GM18526 (cell line): ENCODE data around the gene TAGLN.

ENCODE experiments used
- POLR2A ChIP-seq: IDR thresholded peaks from 3 replicates; pipeline ENCODE4 v1.6.1; 2011; ENCODE audit not compliant: insufficient read length; ENCODE audit errors: extremely low read depth

Gene TAGLN

DNA sequence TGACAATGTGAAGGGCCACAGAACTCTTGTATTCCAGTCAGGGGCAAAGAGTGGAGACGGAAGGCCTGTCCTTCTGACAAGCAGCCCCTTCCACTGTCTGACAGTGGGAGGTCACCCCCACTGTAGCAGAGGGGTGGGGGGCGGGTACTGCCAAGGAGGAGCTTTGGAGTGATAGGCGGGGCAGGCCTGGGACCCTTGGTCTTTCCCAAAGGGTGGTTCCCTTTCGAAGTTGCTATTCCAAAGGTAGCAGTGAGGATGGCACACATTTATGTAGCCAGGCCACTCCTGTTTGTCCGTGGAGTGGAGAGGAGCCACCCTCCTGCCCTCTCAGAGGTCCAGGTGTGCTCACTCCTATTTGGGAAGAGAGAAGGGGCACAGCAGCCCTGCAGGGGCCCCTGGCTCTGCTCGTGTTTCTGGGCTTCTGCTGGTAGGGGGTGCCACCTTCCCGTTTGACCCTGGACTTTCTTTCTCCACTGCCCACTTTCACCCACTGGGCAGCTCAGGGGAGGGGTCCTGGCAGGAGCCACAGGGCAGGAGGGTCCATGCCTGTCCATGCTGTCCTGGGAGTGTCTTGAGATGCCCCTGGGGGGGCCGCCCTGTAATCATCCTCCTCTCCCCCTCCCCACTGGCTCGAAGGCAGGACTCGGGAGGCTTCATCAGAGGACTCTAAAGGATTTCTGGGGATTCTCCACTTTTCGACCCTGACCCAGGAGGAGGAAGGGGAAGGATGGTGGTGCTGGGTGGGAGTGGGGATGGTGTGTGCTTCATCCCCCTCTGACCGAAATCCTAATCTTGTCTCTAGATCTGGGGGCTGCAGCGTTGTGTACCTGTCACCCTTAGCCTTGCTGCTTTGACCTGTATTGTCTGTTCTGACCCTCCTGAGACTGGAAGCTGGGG, 994 bp downstream of the TAGLN start:
- TF ChIP-seq POLR2A, result no peak

DNA sequence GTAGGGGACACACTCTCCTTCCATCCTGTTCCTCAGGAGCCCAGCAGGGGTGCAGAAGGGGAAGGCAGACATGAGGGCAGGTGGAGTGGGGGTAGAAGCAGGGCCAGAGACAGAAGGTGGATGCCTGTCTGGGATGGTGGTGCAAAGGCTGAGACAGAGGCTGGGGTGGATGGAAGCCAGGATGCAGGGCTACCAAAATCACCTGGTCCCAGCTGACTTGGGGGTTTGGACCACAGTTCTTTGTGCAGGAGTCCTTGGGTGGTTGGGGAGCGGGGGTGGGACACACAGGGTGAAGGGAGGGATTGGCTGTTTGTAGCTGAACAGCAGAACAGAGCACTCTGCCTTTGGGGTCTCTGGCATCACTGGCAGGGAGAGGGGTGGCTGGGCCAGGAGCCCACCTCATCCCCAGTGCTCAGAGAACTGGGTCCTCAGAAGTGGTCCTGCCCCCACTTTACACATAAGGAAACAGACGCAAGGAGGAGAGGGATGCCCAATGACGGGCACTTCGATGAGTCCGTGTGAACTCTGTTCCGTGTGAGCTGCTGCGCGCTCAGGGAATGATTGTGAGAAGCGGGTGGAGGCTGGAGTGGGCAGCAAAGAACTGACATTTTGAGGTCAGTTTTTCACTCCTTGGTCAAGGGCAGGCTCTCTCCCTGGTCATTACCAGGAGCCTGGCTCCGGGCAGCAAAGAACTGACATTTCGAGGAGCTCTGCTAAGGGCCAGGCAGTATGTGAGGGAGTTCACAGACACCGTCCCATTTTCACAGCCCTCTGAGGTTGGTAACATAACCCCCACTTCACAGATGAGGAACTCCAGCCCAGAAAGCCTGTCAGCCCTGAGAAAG, 1.9 kb downstream of the TAGLN start:
- no peak for TF ChIP-seq POLR2A

GRCh38 chr11:117201658-117202305, 2.6 kb downstream of the TAGLN start:
- no peak for TF ChIP-seq POLR2A

- no peak for TF ChIP-seq POLR2A
These were observed 3.4 kb downstream of the TAGLN start for GRCh38 chr11:117202386-117203068.

DNA sequence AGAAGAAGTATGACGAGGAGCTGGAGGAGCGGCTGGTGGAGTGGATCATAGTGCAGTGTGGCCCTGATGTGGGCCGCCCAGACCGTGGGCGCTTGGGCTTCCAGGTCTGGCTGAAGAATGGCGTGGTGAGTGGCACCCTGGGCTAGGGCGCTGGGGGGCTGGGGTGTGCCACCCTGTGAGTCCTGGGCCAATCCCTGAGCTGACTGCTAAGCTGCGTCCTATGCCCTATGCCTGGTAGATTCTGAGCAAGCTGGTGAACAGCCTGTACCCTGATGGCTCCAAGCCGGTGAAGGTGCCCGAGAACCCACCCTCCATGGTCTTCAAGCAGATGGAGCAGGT, 3.9 kb downstream of the TAGLN start:
- TF ChIP-seq POLR2A, result no peak

GRCh38 chr11:117204283-117205080, 5.3 kb downstream of the TAGLN start:
- TF ChIP-seq POLR2A, result no peak

GRCh38 chr11:117205211-117205818, 6.1 kb downstream of the TAGLN start:
- TF ChIP-seq POLR2A, result no peak

GRCh38 chr11:117210620-117211019, 11.4 kb downstream of the TAGLN start:
- no peak for TF ChIP-seq POLR2A

GRCh38 chr11:117212697-117213355, 13.7 kb downstream of the TAGLN start:
- no peak for TF ChIP-seq POLR2A

GRCh38 chr11:117214404-117215110, 15.4 kb downstream of the TAGLN start:
- no peak for TF ChIP-seq POLR2A

- TF ChIP-seq POLR2A, result no peak
These were observed 18.2 kb downstream of the TAGLN start for GRCh38 chr11:117217141-117218084.

GRCh38 chr11:117218133-117218915, 19.2 kb downstream of the TAGLN start:
- no peak for TF ChIP-seq POLR2A
